Breast epithelium (tissue), 3 donors: ENCODE data around the gene KRT26.

ENCODE experiments used
- POLR2A ChIP-seq: fragments of 450-650 bp; IDR thresholded peaks from one replicate; pipeline ENCODE4 v1.6.1; 2016; ENCODE audit warnings: antibody characterized with exemption, mild to moderate bottlenecking, moderate library complexity
- POLR2AphosphoS5 ChIP-seq, 3 donors: sonication (generic); formaldehyde crosslinking; IDR thresholded peaks; one replicate each; pipeline ENCODE4 v1.6.1; 2017; ENCODE audit warnings: antibody characterized with exemption in 3 of 3
- TF ChIP-seq, protein P1 (sequence below), 3 donors: fragments of 450-650 bp; IDR thresholded peaks; one replicate each; pipeline ENCODE4 v1.5.1; 2016 to 2017; ENCODE audit warnings: antibody characterized with exemption in 3 of 3, mild to moderate bottlenecking in 3 of 3, moderate library complexity in 3 of 3

DNA sequence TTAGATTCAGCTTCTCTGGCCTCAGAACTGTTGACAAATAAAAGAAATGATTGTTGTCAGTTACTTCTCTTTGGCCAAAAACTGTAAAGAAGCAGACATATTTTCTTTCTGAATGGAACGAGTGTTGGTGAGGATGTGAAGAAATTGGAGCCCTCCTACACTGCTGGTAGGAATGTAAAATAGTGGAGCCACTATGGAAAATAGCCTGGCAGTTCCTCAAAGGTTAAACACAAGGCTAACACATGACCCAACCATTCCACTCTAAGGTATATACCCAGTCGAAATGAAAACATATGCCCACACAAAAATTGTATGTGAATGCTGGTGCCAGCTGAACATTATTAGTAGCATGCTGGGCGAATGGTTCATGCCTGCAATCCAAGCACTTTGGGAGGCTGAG, 54.2 kb downstream of the KRT26 start:
- TF ChIP-seq POLR2A = no peak
- TF ChIP-seq, protein P1, sequence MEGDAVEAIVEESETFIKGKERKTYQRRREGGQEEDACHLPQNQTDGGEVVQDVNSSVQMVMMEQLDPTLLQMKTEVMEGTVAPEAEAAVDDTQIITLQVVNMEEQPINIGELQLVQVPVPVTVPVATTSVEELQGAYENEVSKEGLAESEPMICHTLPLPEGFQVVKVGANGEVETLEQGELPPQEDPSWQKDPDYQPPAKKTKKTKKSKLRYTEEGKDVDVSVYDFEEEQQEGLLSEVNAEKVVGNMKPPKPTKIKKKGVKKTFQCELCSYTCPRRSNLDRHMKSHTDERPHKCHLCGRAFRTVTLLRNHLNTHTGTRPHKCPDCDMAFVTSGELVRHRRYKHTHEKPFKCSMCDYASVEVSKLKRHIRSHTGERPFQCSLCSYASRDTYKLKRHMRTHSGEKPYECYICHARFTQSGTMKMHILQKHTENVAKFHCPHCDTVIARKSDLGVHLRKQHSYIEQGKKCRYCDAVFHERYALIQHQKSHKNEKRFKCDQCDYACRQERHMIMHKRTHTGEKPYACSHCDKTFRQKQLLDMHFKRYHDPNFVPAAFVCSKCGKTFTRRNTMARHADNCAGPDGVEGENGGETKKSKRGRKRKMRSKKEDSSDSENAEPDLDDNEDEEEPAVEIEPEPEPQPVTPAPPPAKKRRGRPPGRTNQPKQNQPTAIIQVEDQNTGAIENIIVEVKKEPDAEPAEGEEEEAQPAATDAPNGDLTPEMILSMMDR (IDR thresholded peaks at IDR 0.05) = no peak
- TF ChIP-seq POLR2AphosphoS5 (IDR thresholded peaks at IDR 0.05) = no peak
